HepG2 (cell line): ENCODE results near the gene CDH23. TPM values are rescaled to one million over a fixed set of nuclear protein-coding genes. Genes with fewer than 3 reads are reported as not detected.

ENCODE experiments used
- ATAC-seq: fragments of 200-7000 bp; cut with Tn5 transposase; 3 replicates; pipeline ENCODE4 v1.9.1; 2020; ENCODE audit warnings: mild to moderate bottlenecking, moderate library complexity
- BruUV-seq: library from RNA; stranded (reverse); fragments of 400-500 nt; replicated peaks from 2 replicates; lab custom pipeline; 2021; lab: Mats Ljungman, UMichigan
- CTCF ChIA-PET: fragments of 300-600 bp; formaldehyde crosslinking; extraction: SDS; loops from one replicate; lab custom pipeline; 2021; ENCODE audit warnings: low total read pairs, inconsistent platforms, low intra/inter-chr PET ratio; lab: Yijun Ruan, JAX
- POLR2A ChIA-PET: fragments of 350-600 bp; sonication (Branson Sonifier 250); formaldehyde crosslinking; loops from one replicate; lab custom pipeline; 2020; ENCODE audit warnings: antibody characterized with exemption, inconsistent platforms; lab: Yijun Ruan, JAX
- DNase-seq: peaks from one replicate; pipeline ENCODE4 v3.0.0-alpha.2; 2015; ENCODE audit warnings: low spot score
- FAIRE-seq: peaks from 3 replicates; lab custom pipeline; 2011; peaks lifted over from hg19 to GRCh38; lab: Jason Lieb, UNC
- H2AFZ ChIP-seq: one replicate; pipeline ENCODE4 v1.6.1; 2011; ENCODE audit warnings: low read length, inconsistent platforms
- H3K27ac ChIP-seq: fragments of 300-600 bp; 3 replicates; pipeline ENCODE4 v1.8.0; 2011; ENCODE audit warnings: mixed run types, mild to moderate bottlenecking, mixed read lengths, low read length, inconsistent platforms; ENCODE audit not compliant: insufficient read depth; ENCODE audit errors: extremely low read length
- H3K27me3 ChIP-seq, 2 experiments: fragments of 200-600 bp in 1 of 2; 2 replicates in 1 of 2; 3 replicates in 1 of 2; pipeline versions ENCODE4 v1.6.0 to v1.8.0; 2011; ENCODE audit warnings: low read length in 2 of 2, mild to moderate bottlenecking in 2 of 2, moderate library complexity in 2 of 2, inconsistent platforms in 1 of 2; ENCODE audit not compliant: insufficient read depth in 2 of 2, control insufficient read depth in 1 of 2
- H3K36me3 ChIP-seq, 2 experiments: fragments of 200-600 bp in 1 of 2; replicated peaks in 1 of 2; 2 replicates in 1 of 2; 3 replicates in 1 of 2; pipeline versions ENCODE4 v1.5.1 to v1.8.0; 2011; ENCODE audit warnings: low read length in 2 of 2, inconsistent platforms in 1 of 2; ENCODE audit not compliant: insufficient read depth in 2 of 2, control insufficient read depth in 1 of 2
- H3K4me1 ChIP-seq: 2 replicates; pipeline ENCODE4 v1.5.1; 2012; ENCODE audit warnings: low read length, inconsistent platforms; ENCODE audit not compliant: insufficient read depth
- H3K4me2 ChIP-seq: 2 replicates; pipeline ENCODE4 v1.6.0; 2011; ENCODE audit warnings: low read depth, low read length, inconsistent platforms
- H3K4me3 ChIP-seq, 3 experiments: fragments of 200-600 bp in 1 of 3; sonication (generic), shearing (Covaris generic) in 1 of 3; replicated peaks in 1 of 3; 2 replicates each; pipeline ENCODE4 v1.5.1; 2011 to 2016; ENCODE audit warnings: low read length in 3 of 3, inconsistent platforms in 2 of 3, low read depth in 2 of 3, mild to moderate bottlenecking in 2 of 3, control low read depth in 1 of 3, mixed read lengths in 1 of 3; ENCODE audit not compliant: insufficient read depth in 1 of 3
- H3K79me2 ChIP-seq: one replicate; pipeline ENCODE4 v1.6.1; 2011; ENCODE audit warnings: low read length, inconsistent platforms; ENCODE audit not compliant: insufficient read depth
- H3K9ac ChIP-seq: 2 replicates; pipeline ENCODE4 v1.6.0; 2011; ENCODE audit warnings: mild to moderate bottlenecking, low read depth, low read length, inconsistent platforms; ENCODE audit not compliant: insufficient read depth
- H3K9me3 ChIP-seq: 2 replicates; pipeline ENCODE4 v1.5.1; 2012; ENCODE audit warnings: mild to moderate bottlenecking, low read length
- H4K20me1 ChIP-seq: 2 replicates; pipeline ENCODE4 v1.6.0; 2011; ENCODE audit warnings: inconsistent platforms, mild to moderate bottlenecking, low read length, moderate library complexity; ENCODE audit not compliant: insufficient read depth
- ARNTL ChIP-seq: sonication (generic); formaldehyde crosslinking; IDR thresholded peaks from 2 replicates; pipeline ENCODE4 v1.4.0; 2020; ENCODE audit warnings: mild to moderate bottlenecking, missing genetic modification reagents
- FLYWCH1 ChIP-seq: sonication (generic); formaldehyde crosslinking; IDR thresholded peaks from 2 replicates; pipeline ENCODE4 v1.8.1; 2023; ENCODE audit warnings: mild to moderate bottlenecking, missing genetic modification reagents
- HMG20B ChIP-seq: conservative IDR thresholded peaks from 2 replicates; pipeline ENCODE4 v1.6.1; 2016; ENCODE audit warnings: missing genetic modification reagents, missing compliant biosample characterization
- HOXA7 ChIP-seq: sonication (generic); formaldehyde crosslinking; IDR thresholded peaks from 2 replicates; pipeline ENCODE4 v1.8.1; 2022; ENCODE audit warnings: mild to moderate bottlenecking, missing genetic modification reagents, moderate library complexity
- NCOA2 ChIP-seq: sonication (generic); formaldehyde crosslinking; IDR thresholded peaks from 2 replicates; pipeline ENCODE4 v1.8.0; 2022; ENCODE audit warnings: inconsistent platforms
- YEATS2 ChIP-seq: sonication (generic); formaldehyde crosslinking; IDR thresholded peaks from 2 replicates; pipeline ENCODE4 v1.4.0; 2020; ENCODE audit warnings: missing genetic modification reagents, borderline replicate concordance
- ZFAT ChIP-seq: sonication (generic); formaldehyde crosslinking; conservative IDR thresholded peaks from 2 replicates; pipeline ENCODE4 v1.8.1; 2023; ENCODE audit warnings: missing genetic modification reagents, inconsistent platforms
- ZMAT3 ChIP-seq: sonication (generic); formaldehyde crosslinking; conservative IDR thresholded peaks from 2 replicates; pipeline ENCODE4 v1.7.0; 2021; ENCODE audit warnings: missing genetic modification reagents
- ZNF256 ChIP-seq: sonication (generic); formaldehyde crosslinking; conservative IDR thresholded peaks from 2 replicates; pipeline ENCODE4 v1.4.0; 2020; ENCODE audit warnings: missing genetic modification reagents
- ZNF3 ChIP-seq: IDR thresholded peaks from 2 replicates; pipeline ENCODE4 v1.7.0; 2017; ENCODE audit warnings: inconsistent platforms
- ZNF350 ChIP-seq: sonication (generic); formaldehyde crosslinking; IDR thresholded peaks from 2 replicates; pipeline ENCODE4 v1.4.0; 2020; ENCODE audit warnings: mild to moderate bottlenecking, low read depth, missing genetic modification reagents, borderline replicate concordance
- ZNF781 ChIP-seq: sonication (generic); formaldehyde crosslinking; IDR thresholded peaks from 2 replicates; pipeline ENCODE4 v1.5.1; 2020; ENCODE audit warnings: borderline replicate concordance, mild to moderate bottlenecking, missing genetic modification reagents; ENCODE audit errors: not compliant biosample characterization
- WGBS: methylation state at CpG from one replicate; pipeline ENCODE4 v1.1.6; 2017; ENCODE audit warnings: low lambda C conversion rate; 5-methylcytosine and 5-hydroxymethylcytosine counted together
- in situ Hi-C: cut with HindIII; loops from 2 replicates; pipeline ENCODE4 v1.10.0; 2017; ENCODE audit warnings: low pct_unique_long_range_greater_than_20kb; ENCODE audit not compliant: extremely low pct_ligation_motif_present
- intact Hi-C: fragments of 100-400 bp; cut with micrococcal nuclease; formaldehyde crosslinking; loops from one replicate; pipeline ENCODE4 v1.10.0; 2022; ENCODE audit not compliant: unreplicated experiment
- polyA plus RNA-seq, 8 experiments: library from polyadenylated mRNA; depleted of rRNA in 3 of 8; stranded (reverse) in 7 of 8; unstranded in 1 of 8; fragments of >200 nt; fragmentation: Illumina TruSeq in 4 of 8; extraction: Trizol in 4 of 8; gene quantifications; 2 replicates each; pipeline versions ENCODE4 v1.2.1 to v1.2.3, GENCODE V29; 2011 to 2016; ENCODE audit warnings: low read depth in 4 of 8, missing spikeins in 1 of 8, mixed read lengths in 1 of 8; ENCODE audit not compliant: insufficient read depth in 1 of 8
- total RNA-seq, 5 experiments: library from RNA; depleted of rRNA; stranded (reverse); fragments of >200 nt; fragmentation: Illumina TruSeq; extraction: Trizol; gene quantifications; 2 replicates each; pipeline ENCODE4 v1.2.3, GENCODE V29; 2016; ENCODE audit warnings: low read depth in 1 of 5
- TF ChIP-seq, protein P1 (sequence below): sonication (generic); formaldehyde crosslinking; IDR thresholded peaks from 2 replicates; pipeline ENCODE4 v1.4.0; 2020; ENCODE audit warnings: mild to moderate bottlenecking, missing genetic modification reagents
- TF ChIP-seq, protein P2 (sequence below): sonication (generic); formaldehyde crosslinking; IDR thresholded peaks from 2 replicates; pipeline ENCODE4 v1.5.0; 2020; ENCODE audit warnings: missing genetic modification reagents
- TF ChIP-seq, protein P3 (sequence below): IDR thresholded peaks from 2 replicates; pipeline ENCODE4 v1.6.1; 2012; ENCODE audit warnings: inconsistent platforms
- TF ChIP-seq, protein P4 (sequence below): sonication (generic); formaldehyde crosslinking; IDR thresholded peaks from 2 replicates; pipeline ENCODE4 v1.8.1; 2023; ENCODE audit warnings: mild to moderate bottlenecking, missing genetic modification reagents, borderline replicate concordance

CDH23 gene
- total and polyA plus RNA-seq, 2 of the 13 experiments (the other 11 are each of a cell fraction or from before 2014, with no cell fraction given): 0.13 TPM; not detected in 1

DNA sequence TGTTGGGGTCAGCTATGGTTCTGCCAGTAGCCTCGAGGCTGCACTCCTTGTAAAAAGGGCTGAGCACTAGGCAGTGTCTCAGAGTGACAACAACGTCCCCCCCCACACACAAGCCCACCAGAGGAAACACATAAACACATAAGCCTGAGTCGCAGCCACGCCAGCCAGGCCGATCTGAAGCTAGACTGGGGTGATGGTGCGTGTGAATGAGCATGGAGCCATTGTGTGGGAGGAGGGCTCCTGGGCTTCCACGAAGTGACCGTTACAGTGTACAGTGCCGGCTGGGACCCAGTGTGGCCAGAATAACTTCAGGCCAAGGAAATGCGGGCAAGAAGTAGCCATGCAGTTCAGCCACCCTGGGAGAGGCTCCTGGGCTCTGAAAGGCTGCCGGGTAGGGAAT, 326.6 kb downstream of the CDH23 start (continued):
- TF ChIP-seq HOXA7 (CRISPR knock-in tag): no peak
- TF ChIP-seq ARNTL (CRISPR knock-in tag): no peak
- TF ChIP-seq, all 625 proteins: peak for 0

DNA sequence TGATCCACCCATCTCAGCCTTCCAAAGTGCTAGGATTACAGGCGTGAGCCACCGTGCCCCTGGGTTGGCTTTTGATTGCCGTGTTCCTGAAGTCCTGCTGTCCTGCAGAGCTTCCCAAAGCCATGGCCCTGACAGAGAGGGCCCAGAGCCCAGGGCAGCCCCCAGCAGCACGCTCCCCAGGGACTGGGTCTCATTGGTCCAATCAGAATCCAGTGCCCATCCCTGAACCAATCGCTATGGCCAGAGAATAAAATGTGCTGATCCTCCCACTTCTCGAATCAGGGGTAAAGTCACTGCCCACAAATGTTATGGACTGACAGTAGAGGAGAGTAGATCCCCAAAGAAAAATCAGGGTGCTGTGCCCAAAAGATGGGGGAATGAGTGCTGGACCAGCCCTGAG, 327.8 kb downstream of the CDH23 start:
- ChIA-PET POLR2A (no interaction called here), CTCF (no interaction called here)
- 64% methylated on average over 2 of the region's 6 CpGs for WGBS
- TF ChIP-seq HMG20B (CRISPR knock-in tag) (no peak), ZNF350 (CRISPR knock-in tag) (no peak), ZNF781 (CRISPR knock-in tag) (no peak), FLYWCH1 (CRISPR knock-in tag) (no peak), ZFAT (CRISPR knock-in tag) (no peak), YEATS2 (CRISPR knock-in tag) (no peak), ZMAT3 (CRISPR knock-in tag) (no peak), ZNF3 (CRISPR knock-in tag) (no peak), ZNF256 (no peak), NCOA2 (CRISPR knock-in tag) (no peak)
- TF ChIP-seq, protein P1, sequence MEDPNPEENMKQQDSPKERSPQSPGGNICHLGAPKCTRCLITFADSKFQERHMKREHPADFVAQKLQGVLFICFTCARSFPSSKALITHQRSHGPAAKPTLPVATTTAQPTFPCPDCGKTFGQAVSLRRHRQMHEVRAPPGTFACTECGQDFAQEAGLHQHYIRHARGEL (CRISPR knock-in tag): no peak
- TF ChIP-seq, protein P2, sequence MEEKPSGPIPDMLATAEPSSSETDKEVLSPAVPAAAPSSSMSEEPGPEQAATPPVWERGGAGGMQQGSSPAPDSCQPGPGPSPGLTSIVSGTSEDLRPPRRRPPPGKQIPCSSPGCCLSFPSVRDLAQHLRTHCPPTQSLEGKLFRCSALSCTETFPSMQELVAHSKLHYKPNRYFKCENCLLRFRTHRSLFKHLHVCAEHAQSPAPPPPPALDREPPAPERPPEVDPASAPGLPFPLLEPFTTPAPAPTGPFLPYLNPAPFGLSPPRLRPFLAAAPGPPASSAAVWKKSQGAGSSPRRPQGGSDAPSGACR (CRISPR knock-in tag): no peak
- TF ChIP-seq, protein P3, sequence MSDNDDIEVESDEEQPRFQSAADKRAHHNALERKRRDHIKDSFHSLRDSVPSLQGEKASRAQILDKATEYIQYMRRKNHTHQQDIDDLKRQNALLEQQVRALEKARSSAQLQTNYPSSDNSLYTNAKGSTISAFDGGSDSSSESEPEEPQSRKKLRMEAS: no peak
- TF ChIP-seq, protein P4, sequence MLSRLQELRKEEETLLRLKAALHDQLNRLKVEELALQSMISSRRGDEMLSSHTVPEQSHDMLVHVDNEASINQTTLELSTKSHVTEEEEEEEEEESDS: no peak
- no peaks in the 10 kb centered on the region for H4K20me1 ChIP-seq
- H3K4me2 ChIP-seq: no peak overlapping the region
- H2AFZ ChIP-seq: no peak overlapping the region
- peaks cover 0 to 36% of the 10 kb centered on the region in 2 experiments; a peak in 3 of 5 replicates for H3K27me3 ChIP-seq
- FAIRE-seq (no peak), DNase-seq (no peak), ATAC-seq (no peak)
- BruUV-seq: no TSS peak
- peaks cover 50% of the 10 kb centered on the region for H3K4me1 ChIP-seq
- no peak overlapping the region for H3K27ac ChIP-seq
- no peaks in the 10 kb centered on the region for H3K9me3 ChIP-seq
- intact Hi-C loops (no loop called here), in situ Hi-C loops (no loop called here)
- no peaks in the 10 kb centered on the region for H3K79me2 ChIP-seq
- no peaks in the 10 kb centered on the region for H3K36me3 ChIP-seq
- H3K4me3 ChIP-seq: no peak overlapping the region
- H3K9ac ChIP-seq: no peak overlapping the region
